Thyroid gland (tissue), 4 donors: ENCODE data around the gene DPY19L2. TPM values are rescaled to one million over a fixed set of nuclear protein-coding genes. Genes with fewer than 3 reads are reported as not detected.
A peak's percentile ranks its signal among the peaks of the same experiment; 100 is the strongest.
"Not testable (repeated sequence)": the region's sequence is repeated elsewhere in the genome, so short reads cannot be mapped to it uniquely, and the experiment has no call there.

Experiments
- DNase-seq, 2 donors: peaks; one replicate each; pipeline ENCODE4 v3.0.0-alpha.2; 2019
- H3K27ac ChIP-seq, 3 donors: fragments of 200-600 bp; sonication (generic); 1 replicate in 2 of 3; 2 replicates in 1 of 3; pipeline ENCODE4 v1.5.1; 2016 to 2019; ENCODE audit warnings: mild to moderate bottlenecking in 1 of 3, moderate library complexity in 1 of 3
- H3K27me3 ChIP-seq: fragments of 200-600 bp; sonication (generic); one replicate; pipeline ENCODE4 v1.5.1; 2019
- H3K36me3 ChIP-seq, 2 donors: fragments of 200-600 bp; sonication (generic); one replicate each; pipeline ENCODE4 v1.5.1; 2016 to 2019
- H3K4me1 ChIP-seq, 2 donors: fragments of 200-600 bp; sonication (generic); one replicate each; pipeline ENCODE4 v1.5.1; 2017 to 2019
- H3K4me3 ChIP-seq, 3 donors: fragments of 200-600 bp; sonication (generic); replicated peaks in 1 of 3; 1 replicate in 2 of 3; 2 replicates in 1 of 3; pipeline ENCODE4 v1.5.1; 2016; ENCODE audit warnings: mild to moderate bottlenecking in 1 of 3
- H3K9me3 ChIP-seq: fragments of 200-600 bp; sonication (generic); one replicate; pipeline ENCODE4 v1.5.1; 2017
- CTCF ChIP-seq, 6 experiments: fragments of 200-600 bp in 3 of 6; fragments of 450-650 bp in 3 of 6; sonication (generic) in 3 of 6; IDR thresholded peaks; one replicate each; pipeline ENCODE4 v1.5.1; 2016 to 2019; ENCODE audit warnings: antibody characterized with exemption in 6 of 6, mild to moderate bottlenecking in 2 of 6, inconsistent platforms in 1 of 6, moderate library complexity in 1 of 6
- POLR2A ChIP-seq, 2 donors: fragments of 450-650 bp; IDR thresholded peaks; one replicate each; pipeline ENCODE4 v1.6.1; 2017; ENCODE audit warnings: antibody characterized with exemption in 2 of 2, mild to moderate bottlenecking in 2 of 2, moderate library complexity in 1 of 2
- WGBS, 2 donors: methylation state at CpG; one replicate each; pipeline ENCODE4 v1.1.5; 2017; 5-methylcytosine and 5-hydroxymethylcytosine counted together
- intact Hi-C: fragments of 100-400 bp; cut with DNase I; formaldehyde crosslinking; loops from one replicate; pipeline ENCODE4 v1.15.1; 2023
- total RNA-seq, 4 donors: library from RNA; depleted of rRNA; stranded (reverse); fragments of >200 nt; gene quantifications; one replicate each; pipeline ENCODE4 v1.2.3, GENCODE V29; 2016

Gene DPY19L2
- total RNA-seq = 10 to 100 TPM; 32.2 to 93.0 (median 59.8) TPM

GRCh38 chr12:63668028-63668799 lies at the start of gene DPY19L2:
Gene DPY19L2, minus strand, starts transcription at chr12:63668493. Its CDS starts 100 bp downstream, at chr12:63668393.
- no peaks in the 10 kb centered on the region for H3K36me3 ChIP-seq
- peak within 1 kb of the TSS; percentile 88 to 94 (median 93) for H3K27ac ChIP-seq
- H3K4me1 ChIP-seq = peaks cover 0 to 2% of the 10 kb centered on the region in 2 donors
- H3K9me3 ChIP-seq = no peaks in the 10 kb centered on the region
- peak within 1 kb of the TSS; percentile 58 to 75 (median 61) for H3K4me3 ChIP-seq
- WGBS, 2 donors = 0 to 2% methylated on average over 24 to 36 of the region's 56 CpGs
- intact Hi-C loops = no loop called here
- DNase-seq = peak; percentile 92 to 95
- TF ChIP-seq CTCF (IDR thresholded peaks at IDR 0.05) (no peak), POLR2A (IDR thresholded peaks at IDR 0.05) (peak in 1 of 2 donors; percentile 82)
- H3K27me3 ChIP-seq = no peaks in the 10 kb centered on the region

GRCh38 chr12:63716891-63717290 lies 48.6 kb upstream of the DPY19L2 start:
- intact Hi-C loops, H3K36me3 ChIP-seq: not testable (repeated sequence)

GRCh38 chr12:63715107-63715625 lies 46.9 kb upstream of the DPY19L2 start:
- DNase-seq, H3K36me3 ChIP-seq, H3K9me3 ChIP-seq, H3K4me3 ChIP-seq, H3K27me3 ChIP-seq, H3K27ac ChIP-seq, intact Hi-C loops: not testable (repeated sequence)
- WGBS, 2 donors = 36 to 42% methylated on average over 3 of the region's 3 CpGs
- H3K4me1 ChIP-seq = peaks cover 0 to 12% of the 10 kb centered on the region in 2 donors

More at GRCh38 chr12:63716891-63717290, 48.6 kb upstream of the DPY19L2 start:
- H3K4me1 ChIP-seq = peaks cover 0 to 12% of the 10 kb centered on the region in 2 donors
- not testable (repeated sequence) for H3K27ac ChIP-seq, DNase-seq, H3K27me3 ChIP-seq, H3K9me3 ChIP-seq, H3K4me3 ChIP-seq
- WGBS, 2 donors = 81 to 88% methylated on average over 4 of the region's 4 CpGs

- 82 to 98% methylated on average over 1 of the region's 1 CpG for WGBS, 2 donors
- intact Hi-C loops, DNase-seq: not testable (repeated sequence)
These were observed 46.1 kb upstream of the DPY19L2 start for GRCh38 chr12:63714409-63714808.

GRCh38 chr12:63713681-63714075 lies 45.4 kb upstream of the DPY19L2 start:
- H3K4me3 ChIP-seq, intact Hi-C loops, H3K36me3 ChIP-seq, H3K27ac ChIP-seq, H3K9me3 ChIP-seq, DNase-seq, H3K27me3 ChIP-seq: not testable (repeated sequence)
- H3K4me1 ChIP-seq = peaks cover 0 to 12% of the 10 kb centered on the region in 2 donors
- WGBS, 2 donors = 68% methylated on average over 2 of the region's 2 CpGs

More at GRCh38 chr12:63714409-63714808, 46.1 kb upstream of the DPY19L2 start:
- H3K4me1 ChIP-seq = peaks cover 0 to 12% of the 10 kb centered on the region in 2 donors
- not testable (repeated sequence) for H3K27me3 ChIP-seq, H3K9me3 ChIP-seq, H3K4me3 ChIP-seq, H3K36me3 ChIP-seq, H3K27ac ChIP-seq

- H3K36me3 ChIP-seq, intact Hi-C loops, DNase-seq, H3K27ac ChIP-seq, H3K9me3 ChIP-seq, H3K27me3 ChIP-seq, H3K4me3 ChIP-seq: not testable (repeated sequence)
- H3K4me1 ChIP-seq = peaks cover 0 to 12% of the 10 kb centered on the region in 2 donors
- 78 to 86% methylated on average over 1 of the region's 1 CpG for WGBS, 2 donors
These were observed 44.8 kb upstream of the DPY19L2 start for GRCh38 chr12:63712979-63713680.

- H3K36me3 ChIP-seq, intact Hi-C loops, H3K27ac ChIP-seq, H3K9me3 ChIP-seq, H3K4me3 ChIP-seq, DNase-seq, H3K27me3 ChIP-seq: not testable (repeated sequence)
- peaks cover 0 to 12% of the 10 kb centered on the region in 2 donors for H3K4me1 ChIP-seq
- 91 to 94% methylated on average over 2 of the region's 2 CpGs for WGBS, 2 donors
These were observed 44.2 kb upstream of the DPY19L2 start for GRCh38 chr12:63712376-63712974.

GRCh38 chr12:63711339-63711738 lies 43.0 kb upstream of the DPY19L2 start:
- H3K27ac ChIP-seq, H3K36me3 ChIP-seq, DNase-seq, H3K27me3 ChIP-seq, intact Hi-C loops, H3K9me3 ChIP-seq, H3K4me3 ChIP-seq: not testable (repeated sequence)
- WGBS, 2 donors = 96 to 98% methylated on average over 2 of the region's 2 CpGs
- H3K4me1 ChIP-seq = peaks cover 0 to 12% of the 10 kb centered on the region in 2 donors
